SKM-1 (cell line): ENCODE results near the gene KCNQ1OT1.

Experiments
- DNase-seq: peaks from one replicate; lab custom pipeline; 2025; ENCODE audit not compliant: unreplicated experiment; lab: John Stamatoyannopoulos, UW

KCNQ1OT1 gene

DNA sequence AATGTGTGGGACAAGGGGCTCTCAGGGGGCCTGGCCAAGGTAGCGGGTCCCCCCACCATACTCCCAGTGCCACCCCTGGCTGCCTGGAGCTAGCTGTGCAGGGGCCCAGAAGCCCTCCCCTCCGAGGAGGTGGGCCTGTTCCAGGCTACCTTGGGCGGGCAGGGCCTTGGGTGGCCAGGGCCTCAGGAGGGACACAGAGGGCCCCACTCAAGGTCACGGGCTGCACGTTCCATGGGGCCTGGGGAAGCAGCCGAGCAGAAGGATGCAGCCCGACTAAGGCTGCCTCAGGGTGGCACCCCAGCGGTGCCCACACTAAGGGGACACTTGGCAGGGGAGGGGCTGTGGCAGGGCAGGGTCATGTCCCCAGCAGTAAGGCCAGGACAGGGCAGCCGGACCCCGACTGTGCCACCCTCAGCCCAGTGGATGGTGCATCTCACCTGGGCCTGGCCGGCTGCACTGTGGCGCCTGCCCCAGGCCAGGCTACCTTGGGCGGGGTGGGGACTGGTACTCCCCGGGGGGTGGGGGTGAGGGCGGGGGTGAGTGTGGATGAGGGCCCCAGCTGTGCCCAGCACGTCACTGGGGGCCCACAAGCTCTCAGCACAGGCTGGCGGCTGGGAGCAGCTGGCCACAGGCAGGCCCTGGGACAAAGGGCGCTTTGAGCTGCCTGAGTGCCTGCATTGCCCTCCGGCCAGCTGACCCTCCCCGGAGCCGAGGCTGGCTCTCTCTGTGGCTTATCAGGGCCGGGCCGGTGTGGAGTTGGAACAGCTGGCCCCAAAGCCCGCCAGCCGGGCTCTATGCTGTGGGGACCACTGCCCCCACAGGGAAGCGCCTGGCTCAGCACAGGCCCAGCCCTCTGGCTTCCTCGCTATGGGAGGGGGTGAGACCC is 137.9 kb downstream of the KCNQ1OT1 start:
- DNase-seq, result no peak

GRCh38 chr11:2559527-2560311 is 140.1 kb downstream of the KCNQ1OT1 start:
- DNase-seq, result no peak

DNA sequence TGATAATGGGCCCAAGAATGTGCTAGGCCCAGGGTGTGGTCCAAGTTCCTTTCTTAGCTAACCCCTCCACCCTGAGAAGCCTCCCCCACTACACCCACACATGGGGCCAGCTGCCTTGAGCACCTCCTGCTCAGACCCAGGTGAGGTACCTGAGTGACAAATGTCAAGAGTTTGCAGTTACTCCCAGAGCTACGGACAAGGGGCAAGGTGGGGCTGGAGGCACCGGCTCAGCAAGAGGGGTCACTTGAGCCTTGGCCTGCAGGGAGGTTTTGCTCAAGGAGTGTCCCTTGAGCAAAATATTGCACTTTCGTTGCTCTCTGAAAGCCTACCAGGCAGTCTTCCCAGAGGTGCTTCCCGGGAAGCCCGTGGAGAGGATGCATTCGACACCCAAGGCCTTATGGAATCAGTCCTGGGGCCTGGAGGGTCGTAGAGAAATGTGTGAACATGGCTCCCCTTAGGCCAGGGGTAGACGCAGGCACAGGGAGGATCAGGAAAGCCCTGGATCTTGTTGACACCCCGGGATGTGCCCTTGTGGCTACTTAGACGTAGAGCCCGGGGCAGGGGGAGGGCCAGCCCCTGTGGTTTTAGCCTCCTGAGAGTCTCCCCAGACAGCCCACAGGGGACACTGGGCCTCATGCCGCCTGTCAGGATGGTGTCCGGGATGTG is 140.8 kb downstream of the KCNQ1OT1 start:
- no peak for DNase-seq

- DNase-seq, result no peak
Observed at GRCh38 chr11:2558397-2558796, 141.4 kb downstream of the KCNQ1OT1 start.
